ENCODE measurements around the gene COL15A1. TPM values are rescaled to one million over a fixed set of nuclear protein-coding genes. Genes with fewer than 3 reads are reported as not detected.

The COL15A1 gene
- total RNA-seq, 4 donors from 2014 or later: 1.4 to 16.5 (median 5.6) TPM

DNA sequence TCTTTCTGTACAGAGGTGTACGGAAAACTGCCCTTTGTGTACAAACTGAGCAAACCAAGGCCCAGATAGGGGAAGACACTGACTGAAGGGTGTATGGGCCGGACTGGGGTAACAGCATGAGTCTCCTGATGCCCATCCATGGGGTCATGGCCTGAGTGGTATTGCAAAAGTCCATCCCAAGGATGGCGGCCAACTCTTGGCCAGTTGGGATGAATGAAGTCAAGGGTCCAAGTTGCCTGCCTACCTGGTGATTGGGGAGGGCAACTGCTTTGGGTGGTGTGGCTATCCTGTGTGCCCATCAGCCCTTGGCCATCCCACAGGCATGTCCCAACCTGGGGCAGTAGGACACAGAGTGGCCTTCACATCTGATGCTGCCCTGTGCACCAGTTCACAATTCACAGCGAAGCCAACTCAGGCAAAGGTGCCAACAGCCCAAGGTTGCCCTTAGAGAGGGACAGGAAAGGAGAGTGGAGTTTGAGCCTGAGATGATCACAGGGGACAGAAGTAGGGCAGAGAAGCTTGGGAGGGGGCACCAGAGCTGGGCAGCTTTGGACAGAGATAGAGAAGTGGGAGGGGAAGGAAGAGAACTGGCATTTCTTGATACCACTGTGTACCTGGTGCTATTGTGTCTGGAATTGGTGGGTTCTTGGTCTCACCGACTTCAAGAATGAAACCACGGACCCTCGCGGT is 46.6 kb downstream of the COL15A1 start:
- Histone ChIP-seq H3K4me1 (peaks cover 0 to 8% (median 7%) of the 10 kb centered on the region in 4 donors), H3K4me3 (no peak overlapping the region), H3K27ac (peak overlapping the region in 2 of 4 donors; percentile 46), H3K9me3 (no peaks in the 10 kb centered on the region), H3K27me3 (no peaks in the 10 kb centered on the region), H3K36me3 (no peaks in the 10 kb centered on the region)
- TF ChIP-seq POLR2A (IDR thresholded peaks at IDR 0.05) (no peak), CTCF (IDR thresholded peaks at IDR 0.05) (no peak)
- DNase-seq: no peak

GRCh38 chr9:98992107-98992884 is 48.6 kb downstream of the COL15A1 start:
- no peak overlapping the region for H3K27ac ChIP-seq
- no peaks in the 10 kb centered on the region for H3K36me3 ChIP-seq
- H3K27me3 ChIP-seq: no peaks in the 10 kb centered on the region
- no peak for TF ChIP-seq POLR2A (IDR thresholded peaks at IDR 0.05)
- no peak for TF ChIP-seq CTCF (IDR thresholded peaks at IDR 0.05)
- no peaks in the 10 kb centered on the region for H3K9me3 ChIP-seq
- no peak for DNase-seq
- no peak overlapping the region for H3K4me3 ChIP-seq
- peaks cover 0 to 8% (median 7%) of the 10 kb centered on the region in 4 donors for H3K4me1 ChIP-seq

DNA sequence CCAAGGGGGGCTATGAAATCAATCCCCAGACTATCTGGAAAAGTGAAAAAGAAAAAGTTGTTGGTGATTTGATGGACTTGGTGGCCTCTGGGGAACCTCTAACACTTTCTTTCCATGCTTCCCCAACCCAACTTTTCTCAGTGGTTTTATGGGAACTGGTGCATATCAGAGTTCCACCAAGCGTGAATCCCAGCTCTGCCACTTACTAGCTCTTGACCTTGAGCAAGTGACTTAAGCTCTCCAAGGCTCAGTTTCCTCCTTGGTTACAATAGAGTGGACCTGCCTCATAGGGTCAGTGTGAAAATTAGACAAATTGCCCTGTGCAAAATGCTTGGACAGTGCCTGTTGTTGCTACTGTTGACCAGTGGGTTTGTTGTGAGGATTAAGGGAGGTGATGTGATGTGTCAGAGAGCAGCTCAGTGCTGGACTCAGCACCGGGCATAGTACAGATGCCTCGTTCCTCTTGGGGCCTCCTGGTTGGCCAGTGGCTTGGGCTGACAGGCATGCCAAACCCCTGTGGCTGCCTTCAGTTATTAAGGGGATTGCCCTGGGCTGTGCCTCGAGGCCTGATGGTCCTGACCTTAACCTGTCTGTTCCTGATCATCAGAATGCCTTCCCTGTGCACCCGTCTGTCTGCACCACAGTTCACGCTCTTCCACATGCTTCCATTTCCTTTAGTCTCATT is 49.3 kb downstream of the COL15A1 start:
- Histone ChIP-seq H3K4me1 (peaks cover 0 to 8% (median 7%) of the 10 kb centered on the region in 4 donors), H3K27me3 (no peaks in the 10 kb centered on the region), H3K36me3 (no peaks in the 10 kb centered on the region), H3K9me3 (no peaks in the 10 kb centered on the region), H3K27ac (no peak overlapping the region), H3K4me3 (no peak overlapping the region)
- TF ChIP-seq POLR2A (IDR thresholded peaks at IDR 0.05): no peak
- TF ChIP-seq CTCF (IDR thresholded peaks at IDR 0.05): no peak
- DNase-seq: no peak

- no peaks in the 10 kb centered on the region for H3K27me3 ChIP-seq
- peak in 2 of 3 donors; percentile 37 to 61 for DNase-seq
Observed at GRCh38 chr9:98993570-98993945, 49.9 kb downstream of the COL15A1 start.

More at GRCh38 chr9:98993570-98993945, 49.9 kb downstream of the COL15A1 start:
- no peaks in the 10 kb centered on the region for H3K36me3 ChIP-seq
- TF ChIP-seq CTCF (IDR thresholded peaks at IDR 0.05) (no peak), POLR2A (IDR thresholded peaks at IDR 0.05) (no peak)
- H3K4me1 ChIP-seq: peaks cover 0 to 10% (median 7%) of the 10 kb centered on the region in 4 donors
- H3K27ac ChIP-seq: no peak overlapping the region
- H3K4me3 ChIP-seq: no peak overlapping the region
- no peaks in the 10 kb centered on the region for H3K9me3 ChIP-seq

Data from Peyer's patch (tissue), 4 donors.